ENCODE data around the gene NLRP3.

GRCh38 chr1:247415423-247416361 lies at the start of gene NLRP3:
- no peak for TF ChIP-seq CTCF (IDR thresholded peaks at IDR 0.05 in 2 of 3, conservative IDR thresholded peaks at IDR 0.05 in 1 of 3; ENCODE audit: borderline replicate concordance in 1 of 3, insufficient read depth in 1 of 3, low read depth in 2 of 3, low read length in 2 of 3)
- no peak for TF ChIP-seq POLR2A (IDR thresholded peaks at IDR 0.05; ENCODE audit: borderline replicate concordance, extremely low read depth, insufficient read depth, insufficient read length)
- TF ChIP-seq EZH2phosphoT487 (IDR thresholded peaks at IDR 0.05; ENCODE audit: borderline replicate concordance): no peak
- TF ChIP-seq SP1 (IDR thresholded peaks at IDR 0.05; ENCODE audit: low read depth): no peak
- no peak for TF ChIP-seq REST (IDR thresholded peaks at IDR 0.05; ENCODE audit: low read depth)
- TF ChIP-seq EZH2 (IDR thresholded peaks at IDR 0.05): no peak
- TF ChIP-seq ATF3 (IDR thresholded peaks at IDR 0.05): no peak
- no peak for TF ChIP-seq RAD21 (IDR thresholded peaks at IDR 0.05; ENCODE audit: low read depth)
- TF ChIP-seq SIN3A (IDR thresholded peaks at IDR 0.05; ENCODE audit: low read depth): no peak
- no peak for TF ChIP-seq POLR2AphosphoS5 (IDR thresholded peaks at IDR 0.05; ENCODE audit: low read depth, low read length)
- no peak for TF ChIP-seq MAX (IDR thresholded peaks at IDR 0.05)
- no peak for TF ChIP-seq EGR1 (IDR thresholded peaks at IDR 0.05; ENCODE audit: low read depth)
- no peak for TF ChIP-seq SRF (IDR thresholded peaks at IDR 0.05; ENCODE audit: low read depth)
- TF ChIP-seq ZBTB33 (IDR thresholded peaks at IDR 0.05; ENCODE audit: extremely low read depth, insufficient replicate concordance, low read length): no peak

All from HCT116 (cell line).